DMS53 (cell line): ENCODE measurements around the gene BCL2L12.

Experiments
- DNase-seq: peaks from one replicate; lab custom pipeline; 2025; lab: John Stamatoyannopoulos, UW

Gene BCL2L12

GRCh38 chr19:49642492-49643035, 23.2 kb upstream of the BCL2L12 start:
- DNase-seq: no peak

- no peak for DNase-seq
Measured at GRCh38 chr19:49643466-49643865, 22.3 kb upstream of the BCL2L12 start.

DNA sequence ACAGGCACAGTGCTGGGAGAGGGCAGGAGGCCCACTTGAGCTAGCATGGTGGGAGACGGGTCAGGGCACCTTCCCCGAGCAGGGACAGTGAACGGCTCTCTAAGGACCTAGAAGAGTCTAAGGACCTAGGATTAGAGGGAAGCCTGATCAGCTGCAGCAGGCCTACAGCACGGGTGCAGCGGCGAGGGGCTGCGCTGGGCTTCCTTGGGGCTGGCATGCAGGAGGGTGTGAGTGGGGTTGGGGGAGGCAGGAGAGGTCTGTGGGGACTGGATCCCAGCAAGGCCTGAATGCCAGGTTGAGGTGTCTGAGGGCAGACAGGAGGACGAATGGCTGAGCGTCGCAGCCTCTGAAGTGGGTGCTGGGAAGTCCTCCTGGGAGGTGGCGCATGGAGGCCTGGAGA, 20.1 kb upstream of the BCL2L12 start:
- no peak for DNase-seq

DNA sequence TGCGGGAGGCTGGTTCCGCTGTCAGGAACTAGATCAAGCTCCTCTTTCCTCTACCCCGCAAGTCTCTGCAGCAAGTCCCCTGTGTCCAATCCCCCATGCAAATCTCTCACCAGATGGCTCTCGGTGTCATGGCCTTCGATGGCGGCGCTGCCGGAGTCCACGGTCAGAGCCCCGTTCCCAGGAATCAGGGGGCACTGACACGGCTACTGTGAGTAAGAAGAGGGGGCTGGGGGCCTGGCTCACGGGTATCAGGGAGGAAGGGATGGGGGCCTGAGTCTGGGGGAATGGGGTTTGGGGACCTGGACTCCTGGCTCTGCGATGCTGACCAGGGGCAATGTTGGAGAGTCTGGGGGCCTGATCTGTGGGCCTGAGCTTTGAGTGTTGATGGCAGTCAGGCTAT, 19.7 kb upstream of the BCL2L12 start:
- no peak for DNase-seq

DNA sequence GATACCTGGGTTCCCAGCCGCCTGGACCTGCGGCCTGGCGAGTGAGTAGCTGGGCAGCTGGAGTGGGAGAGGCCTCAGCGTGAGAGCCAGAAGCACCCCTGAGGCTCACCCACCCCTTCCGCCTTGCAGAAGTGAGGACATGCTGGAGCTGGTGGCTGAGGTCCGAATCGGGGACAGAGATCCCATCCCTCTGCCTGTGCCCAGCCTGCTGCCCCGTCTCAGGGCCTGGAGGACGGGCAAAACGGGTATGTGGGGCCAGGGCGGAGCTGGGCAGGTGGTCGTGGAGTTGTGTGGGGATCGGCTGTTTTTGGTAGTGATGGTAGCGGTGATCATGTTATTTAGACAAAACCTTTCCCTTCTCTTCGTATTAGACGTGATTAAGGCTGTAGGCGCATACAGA, 19.1 kb upstream of the BCL2L12 start:
- no peak for DNase-seq

DNA sequence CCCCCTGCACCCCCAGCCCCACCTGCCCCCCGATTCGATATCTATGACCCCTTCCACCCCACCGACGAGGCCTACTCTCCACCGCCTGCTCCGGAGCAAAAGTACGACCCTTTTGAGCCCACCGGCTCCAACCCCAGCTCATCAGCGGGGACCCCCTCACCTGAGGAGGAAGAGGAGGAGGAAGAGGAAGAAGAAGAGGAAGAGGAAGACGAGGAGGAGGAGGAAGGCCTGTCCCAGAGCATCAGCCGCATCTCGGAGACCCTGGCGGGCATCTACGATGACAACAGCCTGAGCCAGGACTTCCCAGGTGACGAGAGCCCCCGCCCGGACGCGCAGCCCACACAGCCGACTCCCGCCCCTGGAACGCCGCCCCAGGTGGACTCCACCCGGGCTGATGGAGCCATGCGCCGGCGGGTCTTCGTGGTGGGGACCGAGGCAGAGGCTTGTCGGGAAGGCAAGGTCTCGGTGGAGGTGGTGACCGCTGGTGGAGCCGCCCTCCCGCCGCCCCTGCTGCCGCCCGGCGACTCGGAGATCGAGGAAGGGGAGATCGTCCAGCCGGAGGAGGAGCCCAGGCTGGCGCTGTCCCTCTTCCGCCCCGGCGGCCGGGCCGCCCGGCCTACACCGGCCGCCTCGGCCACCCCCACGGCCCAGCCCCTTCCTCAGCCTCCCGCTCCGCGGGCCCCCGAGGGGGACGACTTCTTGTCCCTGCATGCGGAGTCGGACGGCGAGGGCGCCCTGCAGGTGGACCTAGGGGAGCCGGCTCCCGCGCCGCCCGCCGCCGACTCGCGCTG, 14.5 kb upstream of the BCL2L12 start:
- no peak for DNase-seq

- no peak for DNase-seq
Measured at GRCh38 chr19:49651820-49652550, 13.7 kb upstream of the BCL2L12 start.

- no peak for DNase-seq
Measured at GRCh38 chr19:49652551-49653465, 12.9 kb upstream of the BCL2L12 start.

- DNase-seq: no peak
Measured at GRCh38 chr19:49653466-49653806, 12.3 kb upstream of the BCL2L12 start.

- DNase-seq: no peak
Measured at GRCh38 chr19:49654581-49654980, 11.2 kb upstream of the BCL2L12 start.

- no peak for DNase-seq
Measured at GRCh38 chr19:49655570-49656455, 9.9 kb upstream of the BCL2L12 start.

DNA sequence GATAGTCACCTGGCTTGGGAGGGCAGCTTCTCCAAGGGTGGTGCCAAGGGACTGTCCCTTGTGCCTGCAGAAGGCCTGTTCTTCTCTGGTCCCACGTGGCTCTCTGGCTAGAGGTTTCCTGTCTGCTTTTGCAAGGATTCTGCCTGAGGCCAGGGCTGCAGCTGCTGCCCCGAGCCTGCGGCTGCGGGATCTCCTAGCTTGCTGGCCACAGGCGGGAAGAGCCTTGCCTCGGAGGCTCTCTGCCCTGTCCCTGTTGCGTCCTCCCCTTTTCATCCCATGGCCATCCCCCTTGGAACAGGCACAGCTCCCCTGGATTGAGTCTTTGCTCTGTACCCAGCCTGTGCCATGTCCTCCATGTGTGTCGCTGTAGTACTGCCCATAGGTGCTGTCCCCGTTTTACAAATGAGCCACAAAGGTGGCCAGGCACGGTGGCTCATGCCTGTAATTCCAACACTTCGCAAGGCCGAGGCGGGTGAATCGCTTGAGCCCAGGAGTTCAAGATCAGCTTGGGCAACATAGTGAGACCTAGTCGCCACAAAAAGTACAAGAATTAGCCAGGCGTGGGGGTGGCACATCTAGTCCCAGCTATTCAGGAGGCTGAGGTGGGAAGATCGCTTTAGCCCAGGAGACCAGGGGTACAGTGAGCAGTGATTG, 9.2 kb upstream of the BCL2L12 start:
- no peak for DNase-seq

DNA sequence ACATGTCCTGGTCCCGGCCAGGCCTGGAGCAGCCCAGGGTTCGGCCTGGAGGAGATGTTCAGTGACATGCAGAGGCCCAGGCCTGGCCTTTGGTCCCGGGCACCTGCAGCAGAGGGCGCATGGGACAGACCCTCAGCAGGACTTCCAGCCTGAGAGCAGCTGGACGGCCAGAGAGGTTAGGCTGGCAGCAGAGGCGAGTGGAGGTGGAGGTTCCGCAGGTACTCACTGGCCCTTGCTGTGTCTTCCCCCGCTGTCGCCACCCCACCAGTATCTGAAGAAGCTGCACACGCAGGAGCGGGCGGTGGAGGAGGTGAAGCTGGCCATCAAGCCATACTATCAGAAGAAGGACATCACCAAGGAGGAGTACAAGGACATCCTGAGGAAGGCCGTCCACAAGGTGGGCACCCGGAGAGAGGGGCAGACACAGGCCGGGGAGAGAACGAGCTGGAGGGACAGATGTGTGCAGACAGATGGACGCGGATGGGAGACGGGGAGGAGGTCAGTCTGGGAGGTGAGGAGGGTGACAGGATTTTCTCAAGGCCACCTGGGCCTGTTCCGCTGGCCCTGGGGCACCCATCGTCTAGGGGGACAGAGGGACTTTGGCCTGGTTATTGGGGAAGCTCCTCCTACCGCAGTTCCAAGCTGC, 8.1 kb upstream of the BCL2L12 start:
- no peak for DNase-seq

- DNase-seq: no peak
Measured at GRCh38 chr19:49658139-49658517, 7.6 kb upstream of the BCL2L12 start.

DNA sequence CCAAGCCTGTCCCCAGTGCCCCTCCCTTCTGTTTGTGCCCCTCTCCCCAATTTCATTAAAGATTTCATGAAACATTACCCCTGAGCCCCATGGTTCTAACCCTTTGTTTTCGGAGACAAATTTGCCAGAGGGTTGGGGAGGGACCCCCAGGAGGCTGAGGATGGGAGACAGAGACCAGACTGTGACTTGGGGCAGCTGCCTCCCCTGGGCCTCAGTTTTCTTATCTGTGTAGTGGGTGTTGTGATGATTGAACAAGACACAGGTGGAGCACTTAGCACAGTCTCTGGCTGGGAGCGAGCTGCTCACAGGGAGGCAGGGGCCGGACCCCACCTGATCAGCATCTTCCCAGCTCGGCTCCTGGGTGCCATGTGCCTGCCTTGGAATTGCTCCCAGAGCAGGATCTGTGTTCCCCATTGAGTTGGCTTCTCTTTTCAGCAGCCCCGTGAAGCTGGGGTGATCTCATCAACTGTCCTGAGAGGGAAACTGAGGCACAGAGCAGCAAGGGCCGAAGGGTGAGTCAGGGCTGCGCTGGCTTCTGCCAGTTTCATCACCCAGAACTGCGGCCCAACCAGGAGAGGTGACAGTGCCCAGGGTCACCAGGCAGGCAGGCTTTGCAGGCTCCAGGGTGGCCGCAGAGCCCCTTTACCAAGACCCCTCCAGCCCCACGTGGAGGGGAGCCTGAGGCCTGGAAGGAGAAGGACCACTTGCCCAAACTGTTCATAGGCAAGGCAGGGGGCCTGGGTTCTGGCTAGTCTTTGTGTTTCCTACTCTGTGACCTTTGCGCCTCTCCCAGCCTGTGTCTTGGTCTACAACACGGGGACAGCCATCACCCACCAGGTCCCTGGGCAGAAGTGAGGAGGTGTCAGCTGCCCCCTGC, 6.9 kb upstream of the BCL2L12 start:
- no peak for DNase-seq

GRCh38 chr19:49660338-49660961, 5.3 kb upstream of the BCL2L12 start:
- no peak for DNase-seq

DNA sequence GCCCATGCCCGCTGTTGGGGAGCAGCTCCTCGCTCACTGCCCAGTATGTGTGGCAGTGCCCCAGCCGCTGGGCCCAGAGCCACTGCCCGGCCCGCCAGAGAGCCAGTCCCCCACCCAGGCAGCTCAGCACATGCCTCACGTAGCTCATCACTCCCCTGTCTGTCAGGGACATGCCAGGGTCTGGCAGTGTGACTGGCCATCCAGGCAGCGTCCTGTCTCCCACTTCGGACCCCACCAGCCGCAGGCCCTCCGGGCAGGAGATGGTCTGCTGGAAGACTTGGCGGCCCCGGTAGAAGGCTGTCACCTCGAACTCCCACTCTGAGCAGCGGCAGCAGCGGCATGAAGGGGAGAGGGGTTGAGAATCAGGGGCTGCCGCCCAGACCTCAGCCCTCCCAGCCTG, 3.7 kb upstream of the BCL2L12 start:
- DNase-seq: no peak

GRCh38 chr19:49663224-49663623, 2.5 kb upstream of the BCL2L12 start:
- DNase-seq: no peak
